Fibroblast of the aortic adventitia (primary cell): ENCODE results near the gene SUZ12. TPM values are rescaled to one million over a fixed set of nuclear protein-coding genes. Genes with fewer than 3 reads are reported as not detected.
"Not testable (repeated sequence)": the region's sequence is repeated elsewhere in the genome, so short reads cannot be mapped to it uniquely, and the experiment has no call there.

Experiments
- DNase-seq: peaks from one replicate; pipeline ENCODE4 v3.0.0-alpha.2; 2010; ENCODE audit warnings: low read depth
- H3K4me3 ChIP-seq: 2 replicates; pipeline ENCODE4 v1.5.1; 2011; ENCODE audit warnings: low read depth, mild to moderate bottlenecking, control low read depth, low read length, moderate library complexity
- CTCF ChIP-seq: IDR thresholded peaks from 2 replicates; pipeline ENCODE4 v1.5.1; 2011; ENCODE audit warnings: mild to moderate bottlenecking, low read length, control low read depth, inconsistent platforms; ENCODE audit not compliant: insufficient read depth
- total RNA-seq: library from RNA; depleted of rRNA; stranded (reverse); fragments of >200 nt; gene quantifications from 2 replicates; pipeline ENCODE4 v1.2.3, GENCODE V29; 2012; ENCODE audit warnings: low replicate concordance

SUZ12 gene
- total RNA-seq, 1 donor: 36.2 TPM

- not testable (repeated sequence) for H3K4me3 ChIP-seq
- peak; percentile 58 for TF ChIP-seq CTCF
- peak; percentile 56 for DNase-seq
Measured at GRCh38 chr17:31912705-31913104, 24.1 kb upstream of the SUZ12 start.

DNA sequence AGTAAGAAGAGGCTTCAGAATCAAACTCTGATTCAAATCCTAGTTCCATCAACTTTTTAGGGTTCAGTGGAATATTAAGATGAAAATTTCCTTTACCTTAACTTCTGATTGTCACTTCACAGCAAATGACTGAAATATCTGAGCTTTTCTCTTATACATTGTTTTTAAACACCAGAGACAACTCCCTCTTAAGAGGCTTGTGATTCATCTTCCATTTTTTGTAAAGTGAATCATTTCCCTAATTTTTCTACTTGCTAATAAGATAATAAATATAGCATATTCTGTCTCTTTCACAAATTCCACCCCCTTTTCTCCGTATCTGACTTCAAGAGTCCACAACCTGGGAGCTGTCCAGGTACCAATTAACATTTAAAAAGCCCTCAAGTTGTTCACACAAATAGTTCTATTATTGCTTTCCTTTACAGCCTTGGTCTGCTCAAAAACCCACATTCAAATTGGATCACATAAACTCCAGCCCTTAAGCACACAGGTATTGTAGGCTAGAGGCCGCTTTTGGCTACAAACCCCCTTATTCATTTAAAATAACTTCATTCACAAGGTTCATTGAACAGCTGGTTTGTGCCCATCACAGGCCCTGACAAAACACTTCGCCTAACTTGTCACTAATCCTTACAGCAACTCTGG, 21.2 kb upstream of the SUZ12 start:
- TF ChIP-seq CTCF: no peak
- DNase-seq: peak; percentile 20
- no peak overlapping the region for H3K4me3 ChIP-seq

DNA sequence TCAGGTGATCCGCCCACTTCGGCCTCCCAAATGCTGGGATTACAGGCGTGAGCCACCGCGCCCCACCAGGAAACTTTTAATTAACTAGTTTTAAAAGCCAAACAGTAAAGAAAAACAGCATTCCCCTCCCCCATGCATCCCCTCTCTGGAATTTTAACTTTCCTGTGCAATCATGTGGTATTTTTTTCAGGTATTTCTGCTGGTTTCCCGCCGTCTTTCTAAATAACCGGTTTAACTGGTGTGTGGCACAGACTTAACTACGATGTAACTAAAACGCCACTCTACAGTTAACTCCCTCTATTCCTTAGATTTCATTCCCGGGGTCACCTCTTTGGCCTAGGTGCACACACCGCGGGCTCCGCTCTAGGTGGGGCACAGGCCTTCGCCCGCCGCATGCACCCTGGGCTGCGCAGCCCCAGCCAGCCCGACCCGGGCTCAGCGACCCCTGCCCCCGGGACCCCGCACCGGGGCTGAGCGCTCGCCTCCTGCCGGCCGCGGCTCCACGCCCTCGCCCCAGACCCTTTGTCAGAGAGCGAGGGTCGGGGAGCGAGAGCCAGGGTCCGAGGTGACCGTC, 20.2 kb upstream of the SUZ12 start:
- no peak for TF ChIP-seq CTCF
- H3K4me3 ChIP-seq: no peak overlapping the region
- DNase-seq: no peak

- no peak for TF ChIP-seq CTCF
- DNase-seq: no peak
- H3K4me3 ChIP-seq: no peak overlapping the region
Measured at GRCh38 chr17:31917065-31917529, 19.7 kb upstream of the SUZ12 start.

DNA sequence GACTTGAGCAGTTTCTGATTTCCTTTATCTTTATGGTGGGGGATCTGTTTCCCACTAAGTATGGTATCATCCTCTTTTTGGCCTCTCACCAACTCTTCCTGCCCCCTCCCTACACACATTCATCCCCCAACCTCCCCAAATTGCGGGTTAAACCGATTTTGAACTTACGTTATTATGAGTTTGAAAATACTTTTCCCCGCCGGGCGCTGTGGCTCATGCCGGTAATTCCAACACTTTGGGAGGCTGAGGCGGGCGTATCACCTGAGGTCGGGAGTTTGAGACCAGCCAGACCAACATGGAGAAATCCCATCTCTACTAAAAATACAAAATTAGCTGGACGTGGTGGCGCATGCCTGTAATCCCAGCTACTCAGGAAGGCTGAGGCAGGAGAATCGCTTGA, 19.1 kb upstream of the SUZ12 start:
- DNase-seq, H3K4me3 ChIP-seq: not testable (repeated sequence)

- no peak for DNase-seq
- no peak for TF ChIP-seq CTCF
- H3K4me3 ChIP-seq: no peak overlapping the region
Measured at GRCh38 chr17:31918701-31919128, 18.1 kb upstream of the SUZ12 start.

- no peak overlapping the region for H3K4me3 ChIP-seq
- no peak for TF ChIP-seq CTCF
- peak; percentile 74 for DNase-seq
Measured at GRCh38 chr17:31919802-31920525, 16.8 kb upstream of the SUZ12 start.
